ENCODE results near the gene MTM1. TPM values are rescaled to one million over a fixed set of nuclear protein-coding genes. Genes with fewer than 3 reads are reported as not detected.

The MTM1 gene
- total and polyA plus RNA-seq, 9 of the 15 experiments (the other 6 are each of a cell fraction or from before 2014, with no cell fraction given) = 5.6 to 13.3 (median 9.5) TPM

- intact Hi-C loops (cut with micrococcal nuclease) (no loop called here), in situ Hi-C loops (cut with MboI) (no loop called here)
- Histone ChIP-seq H3K4me3 (no peak overlapping the region), H3K79me2 (ENCODE audit: control insufficient read depth, insufficient read depth, low read length) (no peaks in the 10 kb centered on the region), H3K4me1 (replicated peaks in 1 of 2; ENCODE audit: control insufficient read depth in 2 of 2, insufficient read depth in 2 of 2, low read length in 2 of 2) (no peaks in the 10 kb centered on the region; a peak in 2 of 5 replicates), H3K36me3 (ENCODE audit: control insufficient read depth, insufficient read depth, low read length) (no peaks in the 10 kb centered on the region), H2AFZ (ENCODE audit: low read depth, low read length) (no peak overlapping the region), H3K9me1 (ENCODE audit: control insufficient read depth, insufficient read depth, low read length) (no peaks in the 10 kb centered on the region), H3K27me3 (ENCODE audit: control insufficient read depth in 2 of 2, insufficient read depth in 2 of 2, low read length in 2 of 2) (no peaks in the 10 kb centered on the region; a peak in 1 of 5 replicates), H4K20me1 (replicated peaks; ENCODE audit: control insufficient read depth, insufficient read depth, low read length) (no peaks in the 10 kb centered on the region), H3K9me3 (replicated peaks; ENCODE audit: control insufficient read depth, insufficient read depth, low read depth, low read length) (no peaks in the 10 kb centered on the region), H3K27ac (ENCODE audit: extremely low read depth, low read depth, low read length) (no peak overlapping the region), H3K4me2 (ENCODE audit: insufficient read depth, low read length) (no peak overlapping the region), H3K9ac (ENCODE audit: insufficient read depth in 1 of 2, low read depth in 2 of 2, low read length in 2 of 2) (no peak overlapping the region)
- no peak for FAIRE-seq
- DNase-seq (ENCODE audit: extremely low read depth in 1 of 4, low spot score in 3 of 4) = peak; percentile 22 to 49 (median 30)
- ATAC-seq = peak; percentile 78
- no TSS peak for BruUV-seq (replicated peaks)
- ChIA-PET POLR2A (no interaction called here), CTCF (ENCODE audit: low intra/inter-chr PET ratio) (no interaction called here)
- WGBS (ENCODE audit: insufficient coverage, low coverage, missing lambda C conversion rate) = 3% methylated on average over 3 of the region's 3 CpGs
- TF ChIP-seq ETV1 (tag; conservative IDR thresholded peaks at IDR 0.05; ENCODE audit: low read depth) (no peak), JUN (IDR thresholded peaks at IDR 0.05; ENCODE audit: borderline replicate concordance, low read depth, low read length) (peak; percentile 64; the same call in 1 of the 2 replicates), JUN (CRISPR knock-in tag; IDR thresholded peaks at IDR 0.05; ENCODE audit: borderline replicate concordance) (no peak), IRF9 (tag; IDR thresholded peaks at IDR 0.05) (no peak), NR1H2 (CRISPR knock-in tag; IDR thresholded peaks at IDR 0.05) (no peak), HDGF (IDR thresholded peaks at IDR 0.05) (no peak), MTA1 (IDR thresholded peaks at IDR 0.05; ENCODE audit: borderline replicate concordance) (0 out of 2 replicates have a peak, but pooled peaks have one; percentile 18), BCOR (IDR thresholded peaks at IDR 0.05) (peak; percentile 87), COPS2 (conservative IDR thresholded peaks at IDR 0.05) (no peak), RAD21 (CRISPR knock-in tag; conservative IDR thresholded peaks at IDR 0.05 in 1 of 2, IDR thresholded peaks at IDR 0.05 in 1 of 2) (no peak), PBX2 (CRISPR knock-in tag; IDR thresholded peaks at IDR 0.05; ENCODE audit: low read depth) (no peak), PBX2 (tag; conservative IDR thresholded peaks at IDR 0.05; ENCODE audit: low read depth) (no peak), PATZ1 (CRISPR knock-in tag; IDR thresholded peaks at IDR 0.05; ENCODE audit: borderline replicate concordance) (no peak), SFPQ (IDR thresholded peaks at IDR 0.05; ENCODE audit: low read depth, low read length) (no peak), FOXJ3 (CRISPR knock-in tag; IDR thresholded peaks at IDR 0.05) (no peak), PML (IDR thresholded peaks at IDR 0.05; ENCODE audit: low read length) (no peak), ZNF12 (CRISPR knock-in tag; IDR thresholded peaks at IDR 0.05) (no peak)
These were observed 34.6 kb upstream of the MTM1 start for GRCh38 chrX:150533863-150534262.
